Osteoblast (primary cell): ENCODE measurements around the gene CEP97. TPM values are rescaled to one million over a fixed set of nuclear protein-coding genes. Genes with fewer than 3 reads are reported as not detected.

Experiments
- DNase-seq: peaks from one replicate; pipeline ENCODE4 v3.0.0; 2011; ENCODE audit warnings: low spot score, mixed read lengths; ENCODE audit not compliant: insufficient read length; ENCODE audit errors: missing footprints
- H2AFZ ChIP-seq: 2 replicates; pipeline ENCODE4 v1.6.0; 2011; ENCODE audit warnings: mild to moderate bottlenecking, low read length
- H3K27ac ChIP-seq: 2 replicates; pipeline ENCODE4 v1.5.1; 2011; ENCODE audit warnings: mild to moderate bottlenecking, low read depth, low read length, moderate library complexity
- H3K27me3 ChIP-seq: 2 replicates; pipeline ENCODE4 v1.6.0; 2012; ENCODE audit warnings: mild to moderate bottlenecking, control low read depth, inconsistent platforms, low read length, moderate library complexity; ENCODE audit not compliant: insufficient read depth
- H3K36me3 ChIP-seq: 2 replicates; pipeline ENCODE4 v1.5.1; 2011; ENCODE audit warnings: mild to moderate bottlenecking, low read length, control low read depth, moderate library complexity; ENCODE audit not compliant: insufficient read depth
- H3K4me1 ChIP-seq: 2 replicates; pipeline ENCODE4 v1.5.1; 2011; ENCODE audit warnings: mild to moderate bottlenecking, low read length, control low read depth, moderate library complexity; ENCODE audit not compliant: insufficient read depth
- H3K4me2 ChIP-seq: 2 replicates; pipeline ENCODE4 v1.6.0; 2011; ENCODE audit warnings: mild to moderate bottlenecking, low read length; ENCODE audit not compliant: insufficient read depth
- H3K4me3 ChIP-seq: fragments of 200-600 bp; sonication (generic); 3 replicates; pipeline ENCODE4 v1.5.1; 2012; ENCODE audit warnings: mild to moderate bottlenecking, low read length, inconsistent platforms; ENCODE audit not compliant: insufficient read depth
- H3K79me2 ChIP-seq: 2 replicates; pipeline ENCODE4 v1.6.0; 2012; ENCODE audit warnings: mild to moderate bottlenecking, low read length, control low read depth, inconsistent platforms; ENCODE audit not compliant: insufficient read depth
- H3K9me3 ChIP-seq: 2 replicates; pipeline ENCODE4 v1.5.1; 2011; ENCODE audit warnings: low read depth, low read length, control low read depth
- H4K20me1 ChIP-seq: 2 replicates; pipeline ENCODE4 v1.6.0; 2012; ENCODE audit warnings: mild to moderate bottlenecking, low read length, control low read depth; ENCODE audit not compliant: insufficient read depth
- total RNA-seq: library from RNA; depleted of rRNA; stranded (reverse); fragments of >200 nt; gene quantifications from 2 replicates; pipeline ENCODE4 v1.2.3, GENCODE V29; 2012
- TF ChIP-seq, protein P1 (sequence below): IDR thresholded peaks from 2 replicates; pipeline ENCODE4 v1.5.1; 2011; ENCODE audit warnings: mild to moderate bottlenecking, low read depth, low read length, moderate library complexity; ENCODE audit errors: extremely low read depth

CEP97 gene
- total RNA-seq, 1 donor: 10.9 TPM

- Histone ChIP-seq H3K4me3 (no peak overlapping the region), H3K9me3 (no peaks in the 10 kb centered on the region), H3K36me3 (peaks cover 7% of the 10 kb centered on the region), H3K79me2 (no peaks in the 10 kb centered on the region), H3K27ac (no peak overlapping the region), H3K4me1 (no peaks in the 10 kb centered on the region), H3K27me3 (no peaks in the 10 kb centered on the region), H3K4me2 (no peak overlapping the region), H4K20me1 (no peaks in the 10 kb centered on the region), H2AFZ (no peak overlapping the region)
- TF ChIP-seq, protein P1, sequence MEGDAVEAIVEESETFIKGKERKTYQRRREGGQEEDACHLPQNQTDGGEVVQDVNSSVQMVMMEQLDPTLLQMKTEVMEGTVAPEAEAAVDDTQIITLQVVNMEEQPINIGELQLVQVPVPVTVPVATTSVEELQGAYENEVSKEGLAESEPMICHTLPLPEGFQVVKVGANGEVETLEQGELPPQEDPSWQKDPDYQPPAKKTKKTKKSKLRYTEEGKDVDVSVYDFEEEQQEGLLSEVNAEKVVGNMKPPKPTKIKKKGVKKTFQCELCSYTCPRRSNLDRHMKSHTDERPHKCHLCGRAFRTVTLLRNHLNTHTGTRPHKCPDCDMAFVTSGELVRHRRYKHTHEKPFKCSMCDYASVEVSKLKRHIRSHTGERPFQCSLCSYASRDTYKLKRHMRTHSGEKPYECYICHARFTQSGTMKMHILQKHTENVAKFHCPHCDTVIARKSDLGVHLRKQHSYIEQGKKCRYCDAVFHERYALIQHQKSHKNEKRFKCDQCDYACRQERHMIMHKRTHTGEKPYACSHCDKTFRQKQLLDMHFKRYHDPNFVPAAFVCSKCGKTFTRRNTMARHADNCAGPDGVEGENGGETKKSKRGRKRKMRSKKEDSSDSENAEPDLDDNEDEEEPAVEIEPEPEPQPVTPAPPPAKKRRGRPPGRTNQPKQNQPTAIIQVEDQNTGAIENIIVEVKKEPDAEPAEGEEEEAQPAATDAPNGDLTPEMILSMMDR: no peak
- no peak for DNase-seq
These were observed 90.4 kb downstream of the CEP97 start for GRCh38 chr3:101814835-101815234.

- no peaks in the 10 kb centered on the region for H3K79me2 ChIP-seq
- no peak for DNase-seq
- no peak overlapping the region for H3K27ac ChIP-seq
These were observed 92.1 kb downstream of the CEP97 start for GRCh38 chr3:101816215-101817149.

DNA sequence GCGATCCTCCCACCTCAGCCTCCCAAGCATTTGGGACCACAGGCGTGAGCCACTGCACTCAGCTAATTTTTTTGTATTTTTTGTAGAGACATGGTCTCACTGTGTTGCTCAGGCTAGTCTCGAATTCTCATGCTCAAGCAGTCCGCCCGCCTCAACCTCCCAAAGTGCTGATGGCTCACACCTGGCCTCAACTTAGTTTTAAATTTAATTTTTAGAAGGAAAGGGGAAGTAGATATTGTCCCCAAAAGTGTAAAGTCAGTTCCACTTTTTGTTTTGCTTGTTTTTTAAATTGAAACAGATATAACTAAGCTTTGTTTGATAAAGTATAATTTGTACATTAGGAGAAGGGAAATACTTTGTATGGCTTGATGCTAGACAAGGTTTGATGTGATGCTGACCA lies 93.6 kb downstream of the CEP97 start:
- no peak overlapping the region for H3K4me3 ChIP-seq
- H3K4me2 ChIP-seq: no peak overlapping the region
- peaks cover 17% of the 10 kb centered on the region for H3K36me3 ChIP-seq
- H4K20me1 ChIP-seq: no peaks in the 10 kb centered on the region
- no peak for DNase-seq
- H2AFZ ChIP-seq: no peak overlapping the region
- no peaks in the 10 kb centered on the region for H3K4me1 ChIP-seq
- no peaks in the 10 kb centered on the region for H3K27me3 ChIP-seq
- H3K27ac ChIP-seq: no peak overlapping the region
- no peaks in the 10 kb centered on the region for H3K79me2 ChIP-seq
- TF ChIP-seq, protein P1: no peak
- no peaks in the 10 kb centered on the region for H3K9me3 ChIP-seq

More at GRCh38 chr3:101816215-101817149, 92.1 kb downstream of the CEP97 start:
- Histone ChIP-seq H3K27me3 (no peaks in the 10 kb centered on the region), H2AFZ (no peak overlapping the region), H3K4me3 (no peak overlapping the region), H3K4me1 (no peaks in the 10 kb centered on the region), H3K4me2 (no peak overlapping the region), H4K20me1 (no peaks in the 10 kb centered on the region), H3K36me3 (peaks cover 9% of the 10 kb centered on the region), H3K9me3 (no peaks in the 10 kb centered on the region)
- TF ChIP-seq, protein P1: no peak

DNA sequence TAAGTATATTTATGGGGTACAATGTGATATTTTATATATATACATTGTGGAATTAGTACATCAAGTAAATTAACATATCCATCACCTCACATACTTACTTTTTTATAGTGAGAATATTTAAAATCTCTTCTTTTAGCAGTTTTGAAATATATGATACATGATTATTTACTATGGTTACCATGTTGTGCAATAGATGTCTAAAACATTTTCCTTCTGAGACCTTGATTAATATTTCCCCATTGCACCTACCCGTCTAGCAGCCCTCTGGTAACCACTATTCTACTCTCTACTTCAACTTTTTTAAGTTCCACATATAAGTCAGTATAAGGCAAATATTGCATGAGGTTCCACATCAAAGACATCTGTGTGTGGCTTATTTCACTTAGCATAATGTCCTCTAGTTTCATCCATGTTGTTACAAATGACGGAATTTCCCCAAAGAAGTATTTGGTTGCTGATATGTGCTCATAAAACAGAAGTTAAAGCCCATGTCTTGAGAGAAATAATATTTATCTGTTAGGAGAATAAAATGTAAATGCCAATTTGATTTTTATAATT lies 95.3 kb downstream of the CEP97 start:
- Histone ChIP-seq H3K4me2 (no peak overlapping the region), H3K27ac (no peak overlapping the region), H3K79me2 (no peaks in the 10 kb centered on the region), H3K4me1 (peaks cover 9% of the 10 kb centered on the region), H2AFZ (no peak overlapping the region), H3K27me3 (no peaks in the 10 kb centered on the region), H3K4me3 (no peak overlapping the region), H3K9me3 (no peaks in the 10 kb centered on the region), H4K20me1 (no peaks in the 10 kb centered on the region), H3K36me3 (peaks cover 17% of the 10 kb centered on the region)
- TF ChIP-seq, protein P1: no peak
- no peak for DNase-seq
